Measurements from ENCODE around the gene GALNT11. TPM values are rescaled to one million over a fixed set of nuclear protein-coding genes. Genes with fewer than 3 reads are reported as not detected.
A peak's percentile ranks its signal among the peaks of the same experiment; 100 is the strongest.

GALNT11 gene
- 27.0 TPM for polyA plus RNA-seq (2013, experiment 1 of 2)
- 26.7 TPM for polyA plus RNA-seq (2013, experiment 2 of 2)

DNA sequence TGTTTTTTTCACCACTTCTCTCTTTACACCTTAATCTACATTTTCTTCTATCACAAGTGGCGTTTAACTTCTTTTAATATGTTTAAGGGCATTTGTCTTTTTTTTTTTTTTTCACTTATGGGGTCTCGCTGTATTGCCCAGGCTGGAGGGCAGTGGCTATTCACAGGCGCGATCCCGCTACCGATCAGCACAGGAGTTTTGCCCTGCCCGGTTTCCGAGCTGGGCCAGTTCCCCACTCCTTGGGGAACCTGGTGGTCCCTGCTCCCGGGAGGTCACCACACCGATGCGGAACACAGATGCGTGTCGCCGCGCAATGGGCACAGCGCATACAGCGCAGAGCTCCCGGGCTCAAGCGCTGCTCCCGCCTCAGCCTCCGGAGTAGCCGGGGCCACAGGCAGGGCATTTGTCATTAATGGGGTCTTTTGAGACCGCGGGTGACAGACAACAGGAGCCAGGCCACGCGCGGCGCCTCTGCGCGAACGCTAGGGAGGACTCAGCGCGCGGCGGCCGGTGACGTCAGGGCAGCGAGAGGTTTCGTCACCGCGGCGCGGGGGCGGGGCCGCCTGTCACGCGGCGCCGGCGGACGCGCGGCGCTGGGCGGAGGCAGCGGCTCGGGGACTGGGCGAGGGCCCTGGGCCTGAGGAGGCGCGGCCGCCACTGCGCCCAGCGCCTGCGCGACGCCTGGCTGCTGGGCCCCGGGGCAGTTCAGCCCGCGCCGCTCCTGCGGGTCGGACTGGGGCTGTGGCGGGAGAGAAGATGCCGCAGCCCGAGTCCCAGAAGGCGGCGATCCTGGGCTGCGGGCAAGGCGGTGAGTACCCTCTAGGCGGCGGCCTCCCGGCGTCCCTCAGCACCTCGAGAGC is at the start of gene GALNT11:
TSS of gene GALNT11 (plus strand) at position 598 of the 860 bp plus-strand sequence. CDS start 68,554 bp downstream, outside the sequence.
- Histone ChIP-seq H3K9me3 (ENCODE audit: control insufficient read depth, low read length) (no peaks in the 10 kb centered on the region), H3K4me3 (ENCODE audit: extremely low read depth, insufficient read depth, low read length, poor library complexity, severe bottlenecking) (peak within 1 kb of the TSS; percentile 55), H3K4me1 (ENCODE audit: control insufficient read depth, insufficient read depth, low read length, poor library complexity, severe bottlenecking) (no peaks in the 10 kb centered on the region), H3K36me3 (ENCODE audit: control insufficient read depth, insufficient read depth, low read length) (peaks cover 19% of the 10 kb centered on the region), H3K27ac (ENCODE audit: low read depth, low read length, severe bottlenecking) (peak within 1 kb of the TSS; percentile 49)
- WGBS, 2 experiments (ENCODE audit: insufficient coverage in 2 of 2): 3 to 7% methylated on average over 54 to 70 of the region's 84 CpGs

DNA sequence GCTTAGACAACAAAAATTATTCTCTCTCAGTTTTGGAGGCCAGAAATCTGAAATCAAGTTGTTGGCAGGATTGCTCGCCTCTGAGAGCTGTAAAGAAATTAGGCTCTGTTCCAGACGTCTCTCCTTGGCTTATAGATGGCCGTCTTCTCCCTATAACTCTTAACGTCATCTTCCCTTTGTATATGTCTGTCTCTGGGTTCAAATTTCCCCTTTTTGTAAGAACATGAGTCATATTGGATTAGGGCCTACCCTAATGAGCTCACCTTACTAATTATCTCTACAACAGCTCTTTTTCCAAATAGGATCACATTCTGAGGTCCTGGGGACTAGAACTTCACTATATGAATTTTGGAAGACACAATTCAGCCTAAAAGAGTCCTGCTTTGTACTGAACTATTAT is 46.9 kb upstream of the GALNT11 start:
- WGBS, 2 experiments (ENCODE audit: insufficient coverage in 2 of 2): 90% methylated on average over 2 of the region's 4 CpGs; no CpG with 5 or more reads in 1 of the 2 experiments
- H3K36me3 ChIP-seq (ENCODE audit: control insufficient read depth, insufficient read depth, low read length): no peaks in the 10 kb centered on the region
- no peaks in the 10 kb centered on the region for H3K4me1 ChIP-seq (ENCODE audit: control insufficient read depth, insufficient read depth, low read length, poor library complexity, severe bottlenecking)
- H3K27ac ChIP-seq (ENCODE audit: low read depth, low read length, severe bottlenecking): no peak overlapping the region
- no peak overlapping the region for H3K4me3 ChIP-seq (ENCODE audit: extremely low read depth, insufficient read depth, low read length, poor library complexity, severe bottlenecking)
- no peaks in the 10 kb centered on the region for H3K9me3 ChIP-seq (ENCODE audit: control insufficient read depth, low read length)

DNA sequence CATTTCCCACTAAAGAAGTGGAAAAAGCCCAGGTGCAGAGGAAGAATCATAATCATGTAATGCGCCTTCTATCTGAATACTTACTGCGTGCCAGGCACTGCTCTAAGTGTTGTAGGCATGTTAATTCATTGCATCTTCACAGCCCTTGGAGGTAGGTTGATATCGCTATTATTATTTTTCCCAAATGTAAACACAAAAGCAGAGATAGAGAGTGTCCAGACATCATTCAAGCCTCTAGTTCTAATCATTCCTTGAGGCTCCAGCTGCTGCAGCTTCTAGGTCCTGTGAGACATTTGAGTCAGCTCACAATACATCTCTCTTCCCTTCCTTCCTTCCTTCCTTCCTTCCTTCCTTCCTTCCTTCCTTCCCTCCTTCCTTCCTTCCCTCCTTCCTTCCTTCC is 44.3 kb upstream of the GALNT11 start:
- H3K4me3 ChIP-seq (ENCODE audit: extremely low read depth, insufficient read depth, low read length, poor library complexity, severe bottlenecking): no peak overlapping the region
- H3K36me3 ChIP-seq (ENCODE audit: control insufficient read depth, insufficient read depth, low read length): no peaks in the 10 kb centered on the region
- no peaks in the 10 kb centered on the region for H3K4me1 ChIP-seq (ENCODE audit: control insufficient read depth, insufficient read depth, low read length, poor library complexity, severe bottlenecking)
- no peak overlapping the region for H3K27ac ChIP-seq (ENCODE audit: low read depth, low read length, severe bottlenecking)
- H3K9me3 ChIP-seq (ENCODE audit: control insufficient read depth, low read length): no peaks in the 10 kb centered on the region
- WGBS, 2 experiments (ENCODE audit: insufficient coverage in 2 of 2): 100% methylated on average over 1 of the region's 3 CpGs; no CpG with 5 or more reads in 1 of the 2 experiments

DNA sequence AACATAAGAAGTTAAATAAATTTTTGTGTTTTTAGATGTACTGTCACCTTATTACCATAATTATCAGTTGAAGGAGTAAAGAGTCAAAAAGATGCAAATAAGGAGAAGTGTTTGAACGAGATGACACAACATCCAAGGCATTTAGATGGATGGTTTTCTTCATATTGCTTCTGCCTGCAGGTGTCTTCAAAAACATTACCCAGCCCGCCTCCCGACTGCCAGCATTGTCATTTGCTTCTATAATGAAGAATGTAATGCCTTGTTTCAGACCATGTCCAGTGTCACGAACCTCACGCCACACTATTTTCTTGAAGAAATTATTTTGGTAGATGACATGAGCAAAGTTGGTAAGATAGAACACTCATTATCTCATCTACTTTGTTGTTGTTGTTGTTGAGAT is 42.7 kb upstream of the GALNT11 start:
- H3K27ac ChIP-seq (ENCODE audit: low read depth, low read length, severe bottlenecking): no peak overlapping the region
- no peaks in the 10 kb centered on the region for H3K36me3 ChIP-seq (ENCODE audit: control insufficient read depth, insufficient read depth, low read length)
- H3K4me1 ChIP-seq (ENCODE audit: control insufficient read depth, insufficient read depth, low read length, poor library complexity, severe bottlenecking): no peaks in the 10 kb centered on the region
- H3K9me3 ChIP-seq (ENCODE audit: control insufficient read depth, low read length): no peaks in the 10 kb centered on the region
- 92% methylated on average over 3 of the region's 5 CpGs; no CpG with 5 or more reads in 1 of the 2 experiments for WGBS, 2 experiments (ENCODE audit: insufficient coverage in 2 of 2)
- no peak overlapping the region for H3K4me3 ChIP-seq (ENCODE audit: extremely low read depth, insufficient read depth, low read length, poor library complexity, severe bottlenecking)

DNA sequence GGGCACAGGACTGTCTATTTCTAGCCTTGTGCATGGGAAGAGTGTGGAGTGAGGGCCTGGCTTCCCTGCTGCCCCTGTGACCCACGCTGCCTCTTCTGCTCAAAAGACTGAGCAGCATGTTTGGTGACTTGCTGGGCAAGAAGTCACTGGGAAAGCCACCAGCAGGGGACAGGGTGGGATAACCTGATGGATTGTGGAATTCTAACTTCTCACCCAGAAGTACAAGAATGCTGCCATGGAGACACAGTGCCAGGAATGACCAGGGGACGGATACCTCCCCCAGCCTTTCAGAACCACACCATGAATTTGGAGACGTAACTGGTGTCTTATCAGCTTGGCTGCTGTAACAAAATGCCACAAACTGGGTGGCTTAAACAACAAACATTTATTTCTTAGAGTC is 40.9 kb upstream of the GALNT11 start:
- H3K4me3 ChIP-seq (ENCODE audit: extremely low read depth, insufficient read depth, low read length, poor library complexity, severe bottlenecking): no peak overlapping the region
- no peaks in the 10 kb centered on the region for H3K36me3 ChIP-seq (ENCODE audit: control insufficient read depth, insufficient read depth, low read length)
- no peaks in the 10 kb centered on the region for H3K4me1 ChIP-seq (ENCODE audit: control insufficient read depth, insufficient read depth, low read length, poor library complexity, severe bottlenecking)
- 75 to 86% methylated on average over 2 of the region's 3 CpGs for WGBS, 2 experiments (ENCODE audit: insufficient coverage in 2 of 2)
- no peaks in the 10 kb centered on the region for H3K9me3 ChIP-seq (ENCODE audit: control insufficient read depth, low read length)
- no peak overlapping the region for H3K27ac ChIP-seq (ENCODE audit: low read depth, low read length, severe bottlenecking)

DNA sequence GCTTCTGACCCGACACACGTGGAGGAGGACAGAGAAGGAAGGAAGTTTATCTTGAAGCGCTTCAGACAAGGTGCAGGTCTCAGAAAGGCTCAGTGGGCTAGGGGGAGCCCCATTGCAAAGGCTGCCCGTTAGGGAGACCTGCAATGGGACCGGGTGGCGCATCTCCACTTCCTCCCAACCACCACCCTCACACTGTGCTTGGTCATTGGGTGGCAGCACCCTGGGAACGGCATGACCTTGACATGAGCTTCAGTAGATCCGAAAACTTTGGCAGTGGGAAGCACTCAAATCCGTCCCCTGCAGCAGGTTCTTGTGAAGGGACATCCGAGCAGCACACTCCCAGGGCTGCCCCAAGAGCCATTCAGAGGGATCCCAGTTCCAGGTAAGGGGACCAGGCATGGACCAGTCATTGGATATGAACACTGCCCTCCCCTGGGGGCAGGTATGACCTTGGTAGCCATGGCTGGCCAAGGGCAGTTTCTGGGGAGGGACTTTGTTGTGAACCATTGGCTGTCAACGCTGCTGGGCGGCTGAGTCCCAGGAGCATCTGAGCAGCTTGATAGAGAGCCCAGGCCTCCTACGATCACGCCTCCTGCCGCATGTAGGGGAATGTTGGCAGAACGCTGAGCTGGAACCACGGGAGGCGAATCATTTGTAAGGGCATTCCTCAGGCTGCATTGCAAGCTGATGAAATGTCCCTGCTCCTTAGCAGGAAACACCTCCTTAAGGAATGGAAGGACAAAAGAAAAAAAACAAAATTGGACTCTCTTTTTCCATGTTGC is 37.5 kb upstream of the GALNT11 start:
- Histone ChIP-seq H3K36me3 (ENCODE audit: control insufficient read depth, insufficient read depth, low read length) (no peaks in the 10 kb centered on the region), H3K27ac (ENCODE audit: low read depth, low read length, severe bottlenecking) (no peak overlapping the region), H3K4me1 (ENCODE audit: control insufficient read depth, insufficient read depth, low read length, poor library complexity, severe bottlenecking) (peaks cover 6% of the 10 kb centered on the region), H3K9me3 (ENCODE audit: control insufficient read depth, low read length) (no peaks in the 10 kb centered on the region), H3K4me3 (ENCODE audit: extremely low read depth, insufficient read depth, low read length, poor library complexity, severe bottlenecking) (no peak overlapping the region)
- 81 to 88% methylated on average over 17 to 18 of the region's 18 CpGs for WGBS, 2 experiments (ENCODE audit: insufficient coverage in 2 of 2)

DNA sequence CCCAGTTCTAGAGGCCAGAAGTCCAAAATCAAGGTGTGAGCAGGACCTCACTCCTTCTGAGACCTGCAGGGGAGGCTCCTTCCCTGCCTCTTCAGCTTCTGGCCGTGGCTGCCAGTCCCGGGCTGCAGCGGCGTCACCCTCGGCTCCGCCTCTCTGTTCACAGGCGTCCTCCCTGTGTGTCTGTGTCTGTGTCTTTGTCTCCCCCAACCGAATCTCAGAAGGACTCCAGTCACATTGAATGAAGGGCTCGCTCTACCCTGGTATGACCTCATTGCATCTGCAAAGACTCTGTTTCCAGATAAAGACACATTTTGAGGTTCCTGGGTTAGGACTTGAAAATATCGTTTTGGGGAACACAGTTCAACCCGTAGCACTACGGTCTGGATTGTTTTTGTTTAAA is 33.1 kb upstream of the GALNT11 start:
- no peak overlapping the region for H3K27ac ChIP-seq (ENCODE audit: low read depth, low read length, severe bottlenecking)
- 19 to 24% methylated on average over 8 to 10 of the region's 12 CpGs for WGBS, 2 experiments (ENCODE audit: insufficient coverage in 2 of 2)

DNA sequence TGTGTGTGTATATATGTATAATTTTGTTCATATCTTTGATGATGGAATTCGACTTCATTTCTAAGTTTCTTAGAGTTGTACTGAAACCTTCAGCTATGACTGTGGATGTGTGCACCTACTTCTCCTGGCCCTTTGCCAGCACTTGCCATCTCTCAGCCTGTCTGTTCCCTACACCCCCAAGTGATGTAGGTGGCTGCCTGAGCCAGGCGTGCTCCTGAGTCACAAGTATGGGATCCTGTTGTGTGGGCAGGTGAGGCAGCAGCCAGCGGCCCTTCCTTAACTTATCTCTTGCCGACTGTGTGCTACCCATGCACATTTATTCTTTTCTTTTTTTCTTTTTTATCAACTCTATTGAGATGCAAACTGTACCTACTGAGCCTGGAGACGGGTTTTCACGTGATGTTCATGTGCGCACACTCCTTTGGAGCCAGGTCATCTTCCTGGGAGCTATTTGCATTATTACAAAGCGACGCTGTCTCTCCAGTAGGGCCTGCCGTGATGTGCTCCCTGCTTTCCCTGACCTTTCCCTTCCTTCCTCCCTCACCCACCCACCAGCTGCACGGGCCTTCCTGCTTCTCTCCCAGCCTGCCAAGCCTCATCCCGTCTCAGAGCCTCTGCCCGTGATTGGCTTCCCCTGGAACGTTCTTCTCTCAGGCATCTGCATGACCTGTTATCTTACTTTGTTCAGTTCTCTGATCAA is 31.3 kb upstream of the GALNT11 start:
- 61 to 67% methylated on average over 10 to 12 of the region's 14 CpGs for WGBS, 2 experiments (ENCODE audit: insufficient coverage in 2 of 2)
- H3K9me3 ChIP-seq (ENCODE audit: control insufficient read depth, low read length): no peaks in the 10 kb centered on the region
- no peak overlapping the region for H3K4me3 ChIP-seq (ENCODE audit: extremely low read depth, insufficient read depth, low read length, poor library complexity, severe bottlenecking)
- H3K4me1 ChIP-seq (ENCODE audit: control insufficient read depth, insufficient read depth, low read length, poor library complexity, severe bottlenecking): peaks cover 6% of the 10 kb centered on the region
- H3K27ac ChIP-seq (ENCODE audit: low read depth, low read length, severe bottlenecking): no peak overlapping the region
- H3K36me3 ChIP-seq (ENCODE audit: control insufficient read depth, insufficient read depth, low read length): no peaks in the 10 kb centered on the region

More for the DNA sequence above, 33.1 kb upstream of the GALNT11 start:
- Histone ChIP-seq H3K4me3 (ENCODE audit: extremely low read depth, insufficient read depth, low read length, poor library complexity, severe bottlenecking) (no peak overlapping the region), H3K4me1 (ENCODE audit: control insufficient read depth, insufficient read depth, low read length, poor library complexity, severe bottlenecking) (peaks cover 6% of the 10 kb centered on the region), H3K36me3 (ENCODE audit: control insufficient read depth, insufficient read depth, low read length) (no peaks in the 10 kb centered on the region), H3K9me3 (ENCODE audit: control insufficient read depth, low read length) (no peaks in the 10 kb centered on the region)

DNA sequence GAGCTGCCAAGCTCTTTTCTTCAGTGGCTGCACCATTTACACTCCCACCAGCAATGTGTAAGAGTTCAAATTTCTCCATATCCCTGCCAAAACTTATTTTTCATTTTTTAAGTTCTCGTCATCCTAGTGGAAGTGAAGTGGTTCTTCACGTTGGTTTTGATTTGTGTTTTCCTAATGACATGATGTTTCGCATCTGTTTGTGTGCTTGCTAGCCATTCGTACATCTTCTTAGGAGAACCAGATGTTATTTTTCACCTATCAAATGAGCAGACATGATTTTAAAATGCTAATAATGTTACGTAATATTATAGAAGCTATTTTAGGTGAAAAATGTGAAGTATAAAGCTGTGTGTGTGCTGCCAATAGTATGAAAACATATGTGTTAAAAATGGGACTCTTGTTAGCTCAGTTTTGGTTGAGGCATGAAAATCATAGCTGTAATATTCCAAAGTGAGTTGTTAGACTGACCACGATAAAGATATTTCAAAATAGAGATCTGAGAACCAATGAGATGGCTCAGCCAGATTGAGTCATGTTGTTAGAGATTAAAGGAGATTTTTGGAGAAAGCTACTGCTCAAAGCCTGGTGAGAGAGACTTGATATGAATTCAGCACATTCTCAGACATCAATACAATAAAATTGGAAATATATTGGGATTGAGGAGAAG is 25.9 kb upstream of the GALNT11 start:
- no peaks in the 10 kb centered on the region for H3K4me1 ChIP-seq (ENCODE audit: control insufficient read depth, insufficient read depth, low read length, poor library complexity, severe bottlenecking)
- H3K27ac ChIP-seq (ENCODE audit: low read depth, low read length, severe bottlenecking): no peak overlapping the region
- H3K36me3 ChIP-seq (ENCODE audit: control insufficient read depth, insufficient read depth, low read length): no peaks in the 10 kb centered on the region
- WGBS, 2 experiments (ENCODE audit: insufficient coverage in 2 of 2): 100% methylated on average over 2 to 3 of the region's 6 CpGs
- H3K4me3 ChIP-seq (ENCODE audit: extremely low read depth, insufficient read depth, low read length, poor library complexity, severe bottlenecking): no peak overlapping the region
- no peaks in the 10 kb centered on the region for H3K9me3 ChIP-seq (ENCODE audit: control insufficient read depth, low read length)

DNA sequence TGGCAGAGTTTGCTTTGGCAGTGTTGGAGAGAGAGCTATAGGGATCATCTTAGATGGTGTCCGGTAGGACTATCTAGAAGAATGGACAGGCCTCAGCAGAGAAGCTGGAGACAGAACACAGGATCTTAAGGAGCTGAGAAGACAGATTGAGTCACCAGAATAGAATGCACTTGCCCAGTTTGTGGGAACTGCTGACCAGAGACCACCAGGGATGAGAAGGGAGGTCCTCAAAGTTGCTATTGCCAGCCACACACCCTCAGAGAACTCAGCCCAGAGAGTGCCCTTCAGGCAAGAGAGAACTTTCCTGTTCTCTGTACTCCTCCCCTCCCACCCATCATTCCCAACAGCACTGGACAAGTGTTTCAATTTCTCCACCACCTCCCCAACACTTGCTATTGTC is 25.3 kb upstream of the GALNT11 start:
- H3K4me3 ChIP-seq (ENCODE audit: extremely low read depth, insufficient read depth, low read length, poor library complexity, severe bottlenecking): no peak overlapping the region
- WGBS, 2 experiments (ENCODE audit: insufficient coverage in 2 of 2): 88 to 94% methylated on average over 1 of the region's 1 CpG
- no peaks in the 10 kb centered on the region for H3K36me3 ChIP-seq (ENCODE audit: control insufficient read depth, insufficient read depth, low read length)
- no peaks in the 10 kb centered on the region for H3K4me1 ChIP-seq (ENCODE audit: control insufficient read depth, insufficient read depth, low read length, poor library complexity, severe bottlenecking)
- H3K27ac ChIP-seq (ENCODE audit: low read depth, low read length, severe bottlenecking): no peak overlapping the region
- H3K9me3 ChIP-seq (ENCODE audit: control insufficient read depth, low read length): no peaks in the 10 kb centered on the region

Data from mesodermal cell (in vitro differentiated cells).